Measurements from ENCODE around the gene SERPINA5. TPM values are rescaled to one million over a fixed set of nuclear protein-coding genes. Genes with fewer than 3 reads are reported as not detected.

SERPINA5 gene
- total RNA-seq, result 4.3 TPM

DNA sequence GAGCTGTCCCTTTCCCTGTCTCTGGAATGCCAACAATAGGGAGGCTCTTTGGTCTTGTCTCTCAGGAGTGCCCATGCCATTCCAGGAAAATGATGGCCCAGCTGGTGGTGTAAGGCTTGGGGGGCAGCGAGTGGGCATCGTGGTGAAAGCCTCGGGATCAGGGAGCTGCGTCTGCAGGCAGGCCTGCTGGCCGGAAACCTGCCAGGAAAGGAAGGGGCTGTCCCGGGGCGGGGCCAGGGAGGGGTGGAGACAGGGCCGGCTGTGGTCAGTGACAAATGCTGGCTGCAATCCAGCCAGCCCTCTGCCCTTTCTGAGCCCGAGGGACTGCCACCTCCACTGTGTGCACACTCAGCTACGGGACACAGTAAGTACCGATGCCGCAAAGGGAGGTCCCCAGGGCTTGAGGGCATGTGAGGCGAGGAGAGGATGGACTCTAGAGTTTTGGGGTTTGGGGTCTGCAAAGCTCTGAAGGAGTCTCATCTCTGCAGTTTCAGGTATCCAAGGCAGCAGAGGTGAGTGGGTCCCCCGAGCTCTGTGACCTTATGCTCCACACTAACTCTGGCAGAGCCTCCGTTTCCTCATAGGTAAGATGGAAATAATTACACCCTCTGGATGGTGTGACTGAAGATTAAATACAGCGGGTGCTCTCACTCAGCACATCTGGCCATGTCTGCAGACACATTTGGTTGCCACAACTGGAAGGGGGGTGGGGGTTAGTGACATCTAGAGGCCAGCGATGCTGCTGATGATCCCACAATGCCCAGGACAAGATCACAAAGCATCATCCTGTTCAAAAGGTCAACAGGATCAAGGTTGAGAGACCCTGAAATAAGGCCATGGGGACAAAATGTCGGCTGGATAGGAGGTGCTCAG lies at the start of gene SERPINA5:
SERPINA5 (plus strand) TSS at position 300 of the 873 bp plus-strand sequence. CDS start 5,937 bp downstream, outside the sequence.
- TF ChIP-seq, protein P1, sequence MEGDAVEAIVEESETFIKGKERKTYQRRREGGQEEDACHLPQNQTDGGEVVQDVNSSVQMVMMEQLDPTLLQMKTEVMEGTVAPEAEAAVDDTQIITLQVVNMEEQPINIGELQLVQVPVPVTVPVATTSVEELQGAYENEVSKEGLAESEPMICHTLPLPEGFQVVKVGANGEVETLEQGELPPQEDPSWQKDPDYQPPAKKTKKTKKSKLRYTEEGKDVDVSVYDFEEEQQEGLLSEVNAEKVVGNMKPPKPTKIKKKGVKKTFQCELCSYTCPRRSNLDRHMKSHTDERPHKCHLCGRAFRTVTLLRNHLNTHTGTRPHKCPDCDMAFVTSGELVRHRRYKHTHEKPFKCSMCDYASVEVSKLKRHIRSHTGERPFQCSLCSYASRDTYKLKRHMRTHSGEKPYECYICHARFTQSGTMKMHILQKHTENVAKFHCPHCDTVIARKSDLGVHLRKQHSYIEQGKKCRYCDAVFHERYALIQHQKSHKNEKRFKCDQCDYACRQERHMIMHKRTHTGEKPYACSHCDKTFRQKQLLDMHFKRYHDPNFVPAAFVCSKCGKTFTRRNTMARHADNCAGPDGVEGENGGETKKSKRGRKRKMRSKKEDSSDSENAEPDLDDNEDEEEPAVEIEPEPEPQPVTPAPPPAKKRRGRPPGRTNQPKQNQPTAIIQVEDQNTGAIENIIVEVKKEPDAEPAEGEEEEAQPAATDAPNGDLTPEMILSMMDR (IDR thresholded peaks at IDR 0.05), result no peak
- DNase-seq (ENCODE audit: low spot score in 2 of 2), result peak in 1 of 2 donors; percentile 66
- H3K4me1 ChIP-seq, result no peaks in the 10 kb centered on the region
- no peaks in the 10 kb centered on the region for H3K27me3 ChIP-seq
- no peaks in the 10 kb centered on the region for H3K9me3 ChIP-seq
- no peaks in the 10 kb centered on the region for H3K36me3 ChIP-seq
- intact Hi-C loops (cut with DNase I), result no loop called here
- peak within 1 kb of the TSS in 1 of 2 donors; percentile 23 for H3K4me3 ChIP-seq
- no peak within 1 kb of the TSS for H3K27ac ChIP-seq

- Histone ChIP-seq H3K4me3 (no peak overlapping the region), H3K36me3 (no peaks in the 10 kb centered on the region), H3K27me3 (no peaks in the 10 kb centered on the region), H3K27ac (no peak overlapping the region), H3K4me1 (no peaks in the 10 kb centered on the region), H3K9me3 (no peaks in the 10 kb centered on the region)
- TF ChIP-seq, protein P1 (IDR thresholded peaks at IDR 0.05), result no peak
- intact Hi-C loops (cut with DNase I), result no loop called here
- DNase-seq (ENCODE audit: low spot score in 2 of 2), result no peak
These were observed 48.8 kb upstream of the SERPINA5 start for GRCh38 chr14:94532447-94532846.

DNA sequence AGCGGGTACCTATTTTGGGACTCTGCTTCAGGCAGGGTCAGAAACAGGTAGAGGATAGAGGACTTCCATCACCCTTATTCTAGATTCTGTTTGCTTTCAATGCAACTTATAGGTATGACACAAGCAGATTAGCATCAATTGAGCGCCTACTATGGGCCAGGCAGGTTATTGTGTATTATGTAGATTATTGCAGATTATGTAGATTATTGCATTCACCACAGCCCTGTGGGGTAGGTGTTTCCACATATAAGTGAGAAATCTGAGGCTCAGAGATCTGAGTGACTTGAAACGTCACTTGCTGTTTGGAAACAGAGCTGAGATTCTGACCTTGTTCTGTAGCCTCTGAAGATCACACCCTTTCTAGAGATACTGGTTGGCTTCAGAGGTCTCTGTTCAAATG lies 45.7 kb upstream of the SERPINA5 start:
- H3K27ac ChIP-seq, result no peak overlapping the region
- H3K27me3 ChIP-seq, result no peaks in the 10 kb centered on the region
- TF ChIP-seq, protein P1 (IDR thresholded peaks at IDR 0.05), result no peak
- H3K36me3 ChIP-seq, result no peaks in the 10 kb centered on the region
- H3K4me3 ChIP-seq, result no peak overlapping the region
- intact Hi-C loops (cut with DNase I), result no loop called here
- H3K9me3 ChIP-seq, result no peaks in the 10 kb centered on the region
- DNase-seq (ENCODE audit: low spot score in 2 of 2), result no peak
- no peaks in the 10 kb centered on the region for H3K4me1 ChIP-seq

DNA sequence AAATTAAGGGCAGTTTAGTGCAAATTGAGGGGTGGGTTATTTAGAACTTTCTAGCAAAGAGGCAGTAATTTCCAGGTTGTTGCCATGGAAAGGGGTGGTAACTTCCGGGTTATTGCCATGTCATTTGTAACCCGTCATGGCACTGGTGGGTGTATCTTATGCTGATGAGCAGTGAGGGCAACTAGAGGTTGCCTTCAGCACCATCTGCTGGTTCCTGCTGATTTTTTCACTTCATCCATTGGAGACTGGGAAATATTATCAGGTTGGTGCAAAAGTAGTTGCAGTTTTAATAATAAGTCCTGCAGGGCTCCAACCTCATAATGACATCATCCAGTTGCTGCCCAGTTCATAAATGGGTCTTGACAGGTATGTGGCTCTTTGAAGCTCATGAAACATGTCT lies 44.4 kb upstream of the SERPINA5 start:
- intact Hi-C loops (cut with DNase I), result no loop called here
- no peak for DNase-seq (ENCODE audit: low spot score in 2 of 2)
- Histone ChIP-seq H3K4me1 (no peaks in the 10 kb centered on the region), H3K9me3 (no peaks in the 10 kb centered on the region), H3K27me3 (no peaks in the 10 kb centered on the region), H3K27ac (no peak overlapping the region), H3K4me3 (no peak overlapping the region), H3K36me3 (no peaks in the 10 kb centered on the region)
- TF ChIP-seq, protein P1 (IDR thresholded peaks at IDR 0.05), result no peak

DNA sequence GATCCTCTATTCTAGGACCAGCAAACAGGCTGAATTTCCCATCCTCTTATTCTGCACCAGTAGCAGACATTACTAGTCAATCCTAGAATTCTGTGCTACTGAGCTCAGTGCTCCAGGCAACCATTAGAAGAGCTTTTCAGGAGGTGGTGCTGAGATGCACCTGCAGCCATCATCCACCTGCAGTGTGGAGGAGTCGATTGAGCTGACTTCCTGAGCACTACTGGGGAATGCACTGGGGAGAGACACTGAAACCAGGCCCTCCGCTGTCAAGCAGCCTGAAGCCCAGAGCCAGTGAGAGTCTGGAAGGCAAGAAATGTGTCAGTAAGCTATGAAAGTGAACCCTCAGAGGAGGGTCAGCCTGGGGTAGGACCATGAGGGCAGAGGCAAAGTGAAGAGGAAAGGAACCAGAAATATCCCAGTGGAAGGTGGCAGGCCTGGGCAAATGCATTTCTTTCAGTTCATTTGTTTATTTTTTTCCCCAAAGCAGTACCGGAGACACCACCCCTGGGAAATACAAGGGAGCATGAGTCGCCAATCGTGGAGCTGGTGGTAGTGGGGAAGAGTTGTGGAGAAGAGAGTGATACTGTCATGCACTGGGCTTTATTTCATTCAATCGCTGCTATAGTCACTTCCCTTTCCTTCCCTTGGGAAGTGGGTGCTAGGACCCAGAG lies 43.0 kb upstream of the SERPINA5 start:
- Histone ChIP-seq H3K4me3 (no peak overlapping the region), H3K9me3 (no peaks in the 10 kb centered on the region), H3K27me3 (no peaks in the 10 kb centered on the region), H3K4me1 (no peaks in the 10 kb centered on the region), H3K36me3 (no peaks in the 10 kb centered on the region), H3K27ac (no peak overlapping the region)
- TF ChIP-seq, protein P1 (IDR thresholded peaks at IDR 0.05), result no peak
- intact Hi-C loops (cut with DNase I), result no loop called here
- DNase-seq (ENCODE audit: low spot score in 2 of 2), result no peak

Data from ascending aorta (tissue), 2 donors.